Fibroblast of lung (primary cell): Measurements from ENCODE around the gene INAFM1.

Source experiments
- CTCF ChIP-seq, 2 donors: IDR thresholded peaks in 1 of 2; conservative IDR thresholded peaks in 1 of 2; 1 replicate in 1 of 2; 2 replicates in 1 of 2; pipeline ENCODE4 v1.5.1; 2011 to 2012; ENCODE audit warnings: low read length in 2 of 2, control low read depth in 1 of 2, inconsistent platforms in 1 of 2, low read depth in 1 of 2, mild to moderate bottlenecking in 1 of 2
- EZH2 ChIP-seq: IDR thresholded peaks from 2 replicates; pipeline ENCODE4 v1.5.1; 2012; ENCODE audit warnings: low read length, control low read depth, mild to moderate bottlenecking; ENCODE audit errors: missing control alignments

GRCh38 chr19:47266401-47266941, 8.2 kb upstream of the INAFM1 start:
- TF ChIP-seq CTCF (conservative IDR thresholded peaks at IDR 0.05 in 1 of 2, IDR thresholded peaks at IDR 0.05 in 1 of 2; ENCODE audit: low read depth in 1 of 2, low read length in 2 of 2), result no peak
- no peak for TF ChIP-seq EZH2
